Immature natural killer cell (primary cell): ENCODE results near the gene USP6. TPM values are rescaled to one million over a fixed set of nuclear protein-coding genes. Genes with fewer than 3 reads are reported as not detected.
"Not testable (repeated sequence)": the region's sequence is repeated elsewhere in the genome, so short reads cannot be mapped to it uniquely, and the experiment has no call there.

Experiments
- DNase-seq, 3 donors: peaks; one replicate each; pipeline ENCODE4 v3.0.0; 2022; ENCODE audit warnings: mixed read lengths in 1 of 3
- H3K27ac Mint-ChIP-seq, 6 donors: one replicate each; pipeline ENCODE4 v1.8.0; 2020; ENCODE audit warnings: mixed read lengths in 6 of 6, mild to moderate bottlenecking in 5 of 6, inconsistent platforms in 4 of 6, moderate library complexity in 3 of 6
- H3K27me3 Mint-ChIP-seq, 3 donors: one replicate each; pipeline ENCODE4 v1.8.0; 2020 to 2021; ENCODE audit warnings: low read depth in 3 of 3, mild to moderate bottlenecking in 3 of 3, mixed read lengths in 3 of 3, moderate library complexity in 3 of 3, inconsistent platforms in 1 of 3
- H3K36me3 Mint-ChIP-seq, 3 donors: one replicate each; pipeline ENCODE4 v1.8.0; 2020; ENCODE audit warnings: mixed read lengths in 3 of 3, inconsistent platforms in 2 of 3, mild to moderate bottlenecking in 2 of 3
- H3K4me1 Mint-ChIP-seq, 2 donors: one replicate each; pipeline ENCODE4 v1.8.0; 2020; ENCODE audit warnings: inconsistent platforms in 2 of 2, mild to moderate bottlenecking in 2 of 2, mixed read lengths in 2 of 2, moderate library complexity in 1 of 2
- H3K4me3 Mint-ChIP-seq, 5 donors: one replicate each; pipeline ENCODE4 v1.8.0; 2020; ENCODE audit warnings: mild to moderate bottlenecking in 5 of 5, mixed read lengths in 5 of 5, inconsistent platforms in 3 of 5, moderate library complexity in 3 of 5
- H3K9me3 Mint-ChIP-seq, 6 donors: one replicate each; pipeline ENCODE4 v1.8.0; 2020; ENCODE audit warnings: mild to moderate bottlenecking in 6 of 6, mixed read lengths in 6 of 6, inconsistent platforms in 4 of 6, moderate library complexity in 3 of 6
- polyA plus RNA-seq, 3 donors: library from polyadenylated mRNA; unstranded; fragments of 300-500 nt; fragmentation: Illumina TruSeq; gene quantifications; one replicate each; pipeline ENCODE4 v1.2.3, GENCODE V29; 2021

USP6 gene
- polyA plus RNA-seq, 3 donors from 2014 or later, result 0.03 to 0.12 (median 0.03) TPM

- H3K27ac Mint-ChIP-seq, result peak overlapping the region in 3 of 6 donors; percentile 45 to 58 (median 46)
- peaks cover 0 to 2% (median 0%) of the 10 kb centered on the region in 6 donors for H3K9me3 Mint-ChIP-seq
- DNase-seq, result no peak
- no peaks in the 10 kb centered on the region for H3K27me3 Mint-ChIP-seq
- peaks cover 6 to 19% of the 10 kb centered on the region in 2 donors for H3K4me1 Mint-ChIP-seq
- H3K4me3 Mint-ChIP-seq, result no peak overlapping the region
- peaks cover 0 to 17% (median 12%) of the 10 kb centered on the region in 3 donors for H3K36me3 Mint-ChIP-seq
These were observed 88.1 kb downstream of the USP6 start for GRCh38 chr17:5203908-5204294.

GRCh38 chr17:5209396-5209795, 93.6 kb downstream of the USP6 start:
- H3K9me3 Mint-ChIP-seq, result peaks cover 0 to 2% (median 0%) of the 10 kb centered on the region in 6 donors
- DNase-seq, result no peak
- no peaks in the 10 kb centered on the region for H3K27me3 Mint-ChIP-seq
- peak overlapping the region in 3 of 6 donors; percentile 69 to 92 (median 71) for H3K27ac Mint-ChIP-seq
- peaks cover 5 to 27% (median 10%) of the 10 kb centered on the region in 3 donors for H3K36me3 Mint-ChIP-seq
- no peak overlapping the region for H3K4me3 Mint-ChIP-seq
- H3K4me1 Mint-ChIP-seq, result peaks cover 14 to 31% of the 10 kb centered on the region in 2 donors

GRCh38 chr17:5210091-5210490, 94.3 kb downstream of the USP6 start:
- Mint-ChIP-seq H3K36me3 (peaks cover 10 to 31% (median 14%) of the 10 kb centered on the region in 3 donors), H3K9me3 (peaks cover 0 to 2% (median 0%) of the 10 kb centered on the region in 6 donors), H3K27me3 (peaks cover 0 to 1% (median 0%) of the 10 kb centered on the region in 3 donors), H3K4me1 (peaks cover 14 to 33% of the 10 kb centered on the region in 2 donors), H3K4me3 (peak overlapping the region in 2 of 5 donors; percentile 7 to 33), H3K27ac (peak overlapping the region; percentile 62 to 92 (median 72))
- no peak for DNase-seq

GRCh38 chr17:5210614-5211252, 94.9 kb downstream of the USP6 start:
- Mint-ChIP-seq H3K36me3 (peaks cover 10 to 35% (median 14%) of the 10 kb centered on the region in 3 donors), H3K27me3 (peaks cover 0 to 1% (median 0%) of the 10 kb centered on the region in 3 donors), H3K27ac (peak overlapping the region; percentile 43 to 92 (median 84)), H3K4me3 (peak overlapping the region in 2 of 5 donors; percentile 33 to 34), H3K9me3 (peaks cover 0 to 2% (median 0%) of the 10 kb centered on the region in 6 donors), H3K4me1 (peaks cover 14 to 33% of the 10 kb centered on the region in 2 donors)
- no peak for DNase-seq

GRCh38 chr17:5211458-5211857, 95.6 kb downstream of the USP6 start:
- Mint-ChIP-seq H3K9me3 (peaks cover 0 to 2% (median 0%) of the 10 kb centered on the region in 6 donors), H3K4me1 (peaks cover 14 to 33% of the 10 kb centered on the region in 2 donors), H3K27ac (peak overlapping the region in 3 of 6 donors; percentile 24 to 89 (median 68)), H3K4me3 (no peak overlapping the region), H3K36me3 (peaks cover 10 to 35% (median 14%) of the 10 kb centered on the region in 3 donors), H3K27me3 (peaks cover 0 to 1% (median 0%) of the 10 kb centered on the region in 3 donors)
- no peak for DNase-seq

GRCh38 chr17:5217562-5217961, 101.7 kb downstream of the USP6 start:
- H3K4me1 Mint-ChIP-seq, result peaks cover 29 to 37% of the 10 kb centered on the region in 2 donors
- peaks cover 11 to 17% (median 13%) of the 10 kb centered on the region in 3 donors for H3K36me3 Mint-ChIP-seq
- not testable (repeated sequence) for H3K27ac Mint-ChIP-seq

GRCh38 chr17:5219536-5219935, 103.7 kb downstream of the USP6 start:
- Mint-ChIP-seq H3K9me3 (no peaks in the 10 kb centered on the region), H3K4me1 (peaks cover 46 to 55% of the 10 kb centered on the region in 2 donors), H3K4me3 (peak overlapping the region in 3 of 5 donors; percentile 43 to 61 (median 58)), H3K36me3 (peaks cover 7 to 13% (median 9%) of the 10 kb centered on the region in 3 donors), H3K27ac (peak overlapping the region; percentile 77 to 98 (median 94)), H3K27me3 (peaks cover 2 to 8% (median 7%) of the 10 kb centered on the region in 3 donors)
- DNase-seq, result no peak

More at GRCh38 chr17:5217562-5217961, 101.7 kb downstream of the USP6 start:
- not testable (repeated sequence) for H3K27me3 Mint-ChIP-seq, H3K4me3 Mint-ChIP-seq, H3K9me3 Mint-ChIP-seq, DNase-seq

GRCh38 chr17:5220074-5220473, 104.2 kb downstream of the USP6 start:
- Mint-ChIP-seq H3K27ac (peak overlapping the region; percentile 77 to 98 (median 94)), H3K36me3 (peaks cover 4 to 8% (median 4%) of the 10 kb centered on the region in 3 donors), H3K4me1 (peaks cover 52 to 58% of the 10 kb centered on the region in 2 donors), H3K9me3 (no peaks in the 10 kb centered on the region), H3K4me3 (peak overlapping the region; percentile 13 to 61 (median 43)), H3K27me3 (peaks cover 2 to 7% (median 7%) of the 10 kb centered on the region in 3 donors)
- DNase-seq, result no peak

GRCh38 chr17:5221912-5222311, 106.1 kb downstream of the USP6 start:
- peaks cover 2 to 19% (median 13%) of the 10 kb centered on the region in 3 donors for H3K27me3 Mint-ChIP-seq
- not testable (repeated sequence) for H3K9me3 Mint-ChIP-seq, H3K36me3 Mint-ChIP-seq
- peak overlapping the region; percentile 59 to 90 (median 83) for H3K4me3 Mint-ChIP-seq
- peak overlapping the region; percentile 93 to 98 (median 97) for H3K27ac Mint-ChIP-seq
- peaks cover 70 to 76% of the 10 kb centered on the region in 2 donors for H3K4me1 Mint-ChIP-seq
- DNase-seq, result peak; percentile 19 to 30 (median 29)

Other genes starting within 250 kb of the USP6 start
- gene C17orf107, start 216.5 kb upstream of the USP6 start, polyA plus RNA-seq, result 1 to 10 TPM in 2 of 3 donors, under 1 TPM in 1; 0.22 to 1.7 (median 1.3) TPM
- 1 to 10 TPM; 2.7 to 4.9 (median 3.9) TPM for gene CHRNE, start 212.9 kb upstream of the USP6 start, polyA plus RNA-seq
- 1 to 10 TPM in 1 of 3 donors, under 1 TPM in 1, not detected in 1; 0.38 to 1.3 TPM for gene GP1BA, start 183.8 kb upstream of the USP6 start, polyA plus RNA-seq
- gene SLC25A11, start 176.0 kb upstream of the USP6 start, polyA plus RNA-seq, result 100 to 1,000 TPM; 139 to 196 (median 139) TPM
- 10 to 100 TPM; 62.3 to 78.2 (median 73.1) TPM for gene RNF167, start 175.8 kb upstream of the USP6 start, polyA plus RNA-seq
- 1,000 to 10,000 TPM; 3,573 to 4,444 (median 3,740) TPM for gene PFN1, start 167.5 kb upstream of the USP6 start, polyA plus RNA-seq
- gene ENO3, start 164.9 kb upstream of the USP6 start, polyA plus RNA-seq, result 1 to 10 TPM; 1.6 to 4.2 (median 4.1) TPM
- gene SPAG7, start 148.2 kb upstream of the USP6 start, polyA plus RNA-seq, result 100 to 1,000 TPM; 117 to 164 (median 155) TPM
- 10 to 100 TPM in 2 of 3 donors, 1 to 10 TPM in 1; 2.5 to 22.9 (median 12.0) TPM for gene CAMTA2, start 128.4 kb upstream of the USP6 start, polyA plus RNA-seq
- under 1 TPM in 2 of 3 donors, not detected in 1; 0.29 to 0.35 TPM for gene INCA1, start 118.5 kb upstream of the USP6 start, polyA plus RNA-seq
- 1 to 10 TPM in 2 of 3 donors, under 1 TPM in 1; 0.76 to 5.7 (median 4.0) TPM for gene KIF1C, start 118.1 kb upstream of the USP6 start, polyA plus RNA-seq
- gene SLC52A1, start 80.6 kb upstream of the USP6 start, polyA plus RNA-seq, result not detected
- under 1 TPM in 2 of 3 donors, not detected in 1; 0.51 to 0.61 TPM for gene ZFP3, start 37.6 kb upstream of the USP6 start, polyA plus RNA-seq
- gene ZNF232, start 4.2 kb upstream of the USP6 start, polyA plus RNA-seq, result 1 to 10 TPM; 1.8 to 9.8 (median 4.4) TPM
- gene ZNF594, start 75.8 kb downstream of the USP6 start, polyA plus RNA-seq, result 1 to 10 TPM in 1 of 3 donors, under 1 TPM in 1, not detected in 1; 0.54 to 2.1 TPM
- 1 to 10 TPM; 5.9 to 7.3 (median 6.5) TPM for gene SCIMP, start 118.8 kb downstream of the USP6 start, polyA plus RNA-seq
- 10 to 100 TPM; 21.7 to 43.8 (median 27.8) TPM for gene RABEP1, start 166.3 kb downstream of the USP6 start, polyA plus RNA-seq